Mesendoderm (in vitro differentiated cells): ENCODE results near the gene MICALL2.

Source experiments
- DNase-seq: peaks from one replicate; pipeline ENCODE4 v3.0.0; 2013
- H2AK5ac ChIP-seq: 2 replicates; pipeline ENCODE4 v1.6.1; 2013; ENCODE audit warnings: low read length, inconsistent platforms
- H2BK120ac ChIP-seq: 2 replicates; pipeline ENCODE4 v1.6.1; 2013; ENCODE audit warnings: low read depth, mild to moderate bottlenecking, low read length, moderate library complexity, mixed read lengths
- H2BK15ac ChIP-seq: replicated peaks from 2 replicates; pipeline ENCODE4 v1.6.1; 2013; ENCODE audit warnings: low read depth, mild to moderate bottlenecking, moderate library complexity
- H2BK5ac ChIP-seq: 2 replicates; pipeline ENCODE4 v1.6.1; 2013; ENCODE audit warnings: low read length, inconsistent platforms
- H3K18ac ChIP-seq: 2 replicates; pipeline ENCODE4 v1.6.1; 2013; ENCODE audit warnings: mild to moderate bottlenecking, low read length, mixed read lengths
- H3K23ac ChIP-seq: one replicate; pipeline ENCODE4 v1.6.1; 2013; ENCODE audit warnings: low read length
- H3K27ac ChIP-seq: 2 replicates; pipeline ENCODE4 v1.5.1; 2013; ENCODE audit warnings: low read depth, mild to moderate bottlenecking, inconsistent platforms, low read length, moderate library complexity
- H3K27me3 ChIP-seq: 2 replicates; pipeline ENCODE4 v1.6.1; 2013; ENCODE audit warnings: low read length, control low read depth, mild to moderate bottlenecking, inconsistent platforms; ENCODE audit not compliant: insufficient read depth, poor library complexity
- H3K36me3 ChIP-seq: 2 replicates; pipeline ENCODE4 v1.6.1; 2013; ENCODE audit warnings: low read length, inconsistent platforms; ENCODE audit not compliant: control insufficient read depth, insufficient read depth
- H3K4ac ChIP-seq: one replicate; pipeline ENCODE4 v1.6.1; 2013; ENCODE audit warnings: low read depth, mild to moderate bottlenecking, low read length, moderate library complexity
- H3K4me1 ChIP-seq: 2 replicates; pipeline ENCODE4 v1.6.1; 2013; ENCODE audit warnings: low read depth, low read length, inconsistent platforms; ENCODE audit not compliant: control insufficient read depth
- H3K4me2 ChIP-seq: 2 replicates; pipeline ENCODE4 v1.6.1; 2013; ENCODE audit warnings: low read length
- H3K4me3 ChIP-seq: 2 replicates; pipeline ENCODE4 v1.5.1; 2013; ENCODE audit warnings: mild to moderate bottlenecking, low read length
- H3K56ac ChIP-seq: one replicate; pipeline ENCODE4 v1.6.1; 2013; ENCODE audit warnings: low read length
- H3K79me1 ChIP-seq: 2 replicates; pipeline ENCODE4 v1.6.1; 2013; ENCODE audit warnings: low read length, inconsistent platforms
- H3K79me2 ChIP-seq: 2 replicates; pipeline ENCODE4 v1.6.1; 2013; ENCODE audit warnings: mild to moderate bottlenecking, low read length; ENCODE audit not compliant: control insufficient read depth, insufficient read depth
- H3K9ac ChIP-seq: 2 replicates; pipeline ENCODE4 v1.6.1; 2013; ENCODE audit warnings: low read length, inconsistent platforms
- H4K5ac ChIP-seq: one replicate; pipeline ENCODE4 v1.6.1; 2013; ENCODE audit warnings: low read length
- H4K8ac ChIP-seq: one replicate; pipeline ENCODE4 v1.6.1; 2013; ENCODE audit warnings: low read depth, mild to moderate bottlenecking, control low read depth, low read length, moderate library complexity
- WGBS: extraction: QIAGEN DNeasy Blood & Tissue Kit; methylation state at CpG from one replicate; pipeline ENCODE4 v1.1.7; 2013; ENCODE audit warnings: low lambda C conversion rate, missing lambda C conversion rate; ENCODE audit not compliant: insufficient coverage; ENCODE audit errors: extremely low coverage; 5-methylcytosine and 5-hydroxymethylcytosine counted together

MICALL2 gene

GRCh38 chr7:1457949-1458682 lies 1.2 kb downstream of the MICALL2 start:
- Histone ChIP-seq H3K79me2 (no peaks in the 10 kb centered on the region), H3K18ac (no peak overlapping the region), H3K27ac (no peak overlapping the region), H3K23ac (no peak overlapping the region), H3K56ac (peak overlapping the region; percentile 93), H2AK5ac (no peak overlapping the region), H3K4ac (no peak overlapping the region), H3K79me1 (no peaks in the 10 kb centered on the region), H2BK15ac (no peak overlapping the region), H4K5ac (no peak overlapping the region), H3K4me3 (no peak overlapping the region), H4K8ac (no peak overlapping the region), H3K9ac (no peak overlapping the region), H3K4me2 (peak overlapping the region; percentile 93), H3K36me3 (no peaks in the 10 kb centered on the region), H3K27me3 (no peaks in the 10 kb centered on the region), H3K4me1 (no peaks in the 10 kb centered on the region), H2BK5ac (no peak overlapping the region), H2BK120ac (no peak overlapping the region)
- WGBS = no CpG with 5 or more reads among the region's 23 CpGs
- DNase-seq = no peak

GRCh38 chr7:1457059-1457948 lies 2.0 kb downstream of the MICALL2 start:
- Histone ChIP-seq H3K79me2 (no peaks in the 10 kb centered on the region), H3K4me3 (no peak overlapping the region), H3K27ac (no peak overlapping the region), H2BK120ac (no peak overlapping the region), H4K8ac (no peak overlapping the region), H3K56ac (no peak overlapping the region), H2BK15ac (no peak overlapping the region), H2BK5ac (no peak overlapping the region), H3K4me1 (no peaks in the 10 kb centered on the region), H3K36me3 (no peaks in the 10 kb centered on the region), H3K18ac (no peak overlapping the region), H3K4ac (no peak overlapping the region), H4K5ac (no peak overlapping the region), H3K23ac (no peak overlapping the region), H3K79me1 (no peaks in the 10 kb centered on the region), H2AK5ac (no peak overlapping the region), H3K4me2 (no peak overlapping the region), H3K27me3 (no peaks in the 10 kb centered on the region), H3K9ac (no peak overlapping the region)
- WGBS = no CpG with 5 or more reads among the region's 18 CpGs
- no peak for DNase-seq

- Histone ChIP-seq H3K56ac (no peak overlapping the region), H3K4me3 (no peak overlapping the region), H4K5ac (no peak overlapping the region), H3K27ac (no peak overlapping the region), H2BK120ac (no peak overlapping the region), H3K36me3 (no peaks in the 10 kb centered on the region), H3K9ac (no peak overlapping the region), H3K4ac (no peak overlapping the region), H3K4me2 (no peak overlapping the region), H3K79me1 (no peaks in the 10 kb centered on the region), H3K23ac (no peak overlapping the region), H2AK5ac (no peak overlapping the region), H2BK5ac (no peak overlapping the region), H2BK15ac (no peak overlapping the region), H3K4me1 (no peaks in the 10 kb centered on the region), H4K8ac (no peak overlapping the region), H3K79me2 (no peaks in the 10 kb centered on the region), H3K27me3 (no peaks in the 10 kb centered on the region), H3K18ac (no peak overlapping the region)
- no peak for DNase-seq
- WGBS = no CpG with 5 or more reads among the region's 13 CpGs
These were observed 3.3 kb downstream of the MICALL2 start for GRCh38 chr7:1455955-1456354.

GRCh38 chr7:1455241-1455939 lies 3.9 kb downstream of the MICALL2 start:
- H4K8ac ChIP-seq = no peak overlapping the region
- H2BK5ac ChIP-seq = no peak overlapping the region
- H3K4me2 ChIP-seq = no peak overlapping the region
- DNase-seq = no peak
- no peak overlapping the region for H3K27ac ChIP-seq
- H2BK120ac ChIP-seq = no peak overlapping the region
- no peak overlapping the region for H3K23ac ChIP-seq
- H3K18ac ChIP-seq = no peak overlapping the region
- WGBS = no CpG with 5 or more reads among the region's 26 CpGs
- no peak overlapping the region for H3K9ac ChIP-seq
- no peaks in the 10 kb centered on the region for H3K79me2 ChIP-seq
- H3K56ac ChIP-seq = no peak overlapping the region
- no peak overlapping the region for H3K4me3 ChIP-seq
- H2BK15ac ChIP-seq = no peak overlapping the region
- no peak overlapping the region for H3K4ac ChIP-seq
- no peaks in the 10 kb centered on the region for H3K27me3 ChIP-seq
- no peaks in the 10 kb centered on the region for H3K79me1 ChIP-seq
- H3K36me3 ChIP-seq = no peaks in the 10 kb centered on the region
- H4K5ac ChIP-seq = no peak overlapping the region
- H3K4me1 ChIP-seq = no peaks in the 10 kb centered on the region
- H2AK5ac ChIP-seq = no peak overlapping the region

GRCh38 chr7:1454542-1454941 lies 4.7 kb downstream of the MICALL2 start:
- Histone ChIP-seq H2AK5ac (no peak overlapping the region), H3K27me3 (no peaks in the 10 kb centered on the region), H3K79me1 (no peaks in the 10 kb centered on the region), H3K4me3 (no peak overlapping the region), H3K4me1 (no peaks in the 10 kb centered on the region), H2BK120ac (no peak overlapping the region), H3K4ac (no peak overlapping the region), H3K36me3 (no peaks in the 10 kb centered on the region), H4K8ac (no peak overlapping the region), H3K79me2 (no peaks in the 10 kb centered on the region), H2BK5ac (no peak overlapping the region), H3K23ac (no peak overlapping the region), H3K56ac (no peak overlapping the region), H3K18ac (no peak overlapping the region), H3K4me2 (no peak overlapping the region), H4K5ac (no peak overlapping the region), H3K27ac (no peak overlapping the region), H2BK15ac (no peak overlapping the region), H3K9ac (no peak overlapping the region)
- no peak for DNase-seq
- no CpG with 5 or more reads among the region's 14 CpGs for WGBS
